NB4 (cell line): ENCODE results near the gene MRPS34.

Experiments used
- CTCF ChIP-seq: IDR thresholded peaks from one replicate; pipeline ENCODE4 v1.5.1; 2012; ENCODE audit warnings: low read depth, low read length
- MYC ChIP-seq: IDR thresholded peaks from 2 replicates; pipeline ENCODE4 v1.6.1; 2011; ENCODE audit warnings: low read depth, low read length
- POLR2A ChIP-seq: IDR thresholded peaks from 2 replicates; pipeline ENCODE4 v1.6.1; 2011; ENCODE audit warnings: mild to moderate bottlenecking; ENCODE audit not compliant: insufficient read length; ENCODE audit errors: extremely low read depth

DNA sequence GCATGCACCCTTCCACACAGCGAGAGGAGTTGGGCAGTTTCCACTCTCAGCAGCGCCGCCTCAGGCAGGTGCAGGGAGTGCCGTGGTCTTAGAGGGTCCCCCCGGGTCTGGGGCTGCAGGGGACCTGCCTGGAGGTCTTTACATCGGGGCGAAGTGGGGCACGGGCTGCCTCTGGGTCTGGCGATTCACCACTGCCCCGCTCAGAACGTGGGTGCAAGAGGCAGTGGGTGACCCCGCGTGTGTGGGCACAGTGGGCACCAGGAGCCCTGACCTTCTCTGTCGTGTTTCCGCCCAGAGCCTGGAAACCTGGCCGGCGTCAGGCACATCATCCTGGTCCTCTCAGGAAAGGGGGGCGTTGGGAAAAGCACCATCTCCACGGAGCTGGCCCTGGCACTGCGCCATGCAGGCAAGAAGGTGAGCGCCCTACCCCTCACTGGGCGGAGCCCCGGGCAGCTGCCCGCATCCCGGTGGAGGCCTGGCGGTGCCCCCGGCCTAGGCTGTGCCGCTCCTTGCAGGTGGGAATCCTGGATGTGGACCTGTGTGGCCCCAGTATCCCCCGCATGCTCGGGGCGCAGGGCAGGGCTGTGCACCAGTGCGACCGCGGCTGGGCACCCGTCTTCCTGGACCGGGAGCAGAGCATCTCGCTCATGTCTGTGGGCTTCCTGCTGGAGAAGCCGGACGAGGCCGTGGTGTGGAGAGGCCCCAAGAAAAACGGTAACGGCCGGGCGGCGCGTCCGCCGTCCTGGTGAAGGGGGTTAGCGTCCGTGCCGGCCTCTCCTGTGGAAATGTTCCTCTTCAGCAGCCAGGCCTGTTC is 13.5 kb upstream of the MRPS34 start:
- TF ChIP-seq CTCF (no peak), POLR2A (no peak), MYC (no peak)
